Activated naive CD4-positive, alpha-beta T cell treated with anti-CD3 and anti-CD28 coated beads for 36 hours (primary cell): ENCODE measurements around the gene MDFIC. TPM values are rescaled to one million over a fixed set of nuclear protein-coding genes. Genes with fewer than 3 reads are reported as not detected.

Experiments
- CTCF ChIA-PET: fragments of 350-600 bp; sonication (Branson Sonifier 250); formaldehyde crosslinking; loops from one replicate; lab custom pipeline; 2021; ENCODE audit warnings: antibody characterized with exemption; lab: Charles Lee
- DNase-seq: peaks from one replicate; pipeline ENCODE4 v3.0.0-alpha.2; 2020
- H3K27ac Mint-ChIP-seq: one replicate; pipeline ENCODE4 v1.8.0; 2021; ENCODE audit warnings: mild to moderate bottlenecking, mixed read lengths
- H3K27me3 Mint-ChIP-seq: one replicate; pipeline ENCODE4 v1.8.0; 2021; ENCODE audit warnings: low read depth, mixed read lengths
- H3K36me3 Mint-ChIP-seq: one replicate; pipeline ENCODE4 v1.8.0; 2021; ENCODE audit warnings: low read depth, mixed read lengths
- H3K4me1 Mint-ChIP-seq: one replicate; pipeline ENCODE4 v1.8.0; 2021; ENCODE audit warnings: low read depth, mixed read lengths
- H3K4me3 Mint-ChIP-seq: one replicate; pipeline ENCODE4 v1.8.0; 2021; ENCODE audit warnings: mild to moderate bottlenecking, moderate library complexity, mixed read lengths
- H3K9me3 Mint-ChIP-seq: one replicate; pipeline ENCODE4 v1.8.0; 2021; ENCODE audit warnings: mixed read lengths
- intact Hi-C: fragments of 100-400 bp; cut with micrococcal nuclease; formaldehyde crosslinking; loops from one replicate; pipeline ENCODE4 v1.15.1; 2023
- total RNA-seq, 2 experiments: library from RNA; stranded (reverse); gene quantifications; one replicate each; pipeline ENCODE4 v1.2.3, GENCODE V29; 2021

Gene MDFIC
- total RNA-seq, 2 experiments from 2014 or later: 79.4 to 93.1 TPM

DNA sequence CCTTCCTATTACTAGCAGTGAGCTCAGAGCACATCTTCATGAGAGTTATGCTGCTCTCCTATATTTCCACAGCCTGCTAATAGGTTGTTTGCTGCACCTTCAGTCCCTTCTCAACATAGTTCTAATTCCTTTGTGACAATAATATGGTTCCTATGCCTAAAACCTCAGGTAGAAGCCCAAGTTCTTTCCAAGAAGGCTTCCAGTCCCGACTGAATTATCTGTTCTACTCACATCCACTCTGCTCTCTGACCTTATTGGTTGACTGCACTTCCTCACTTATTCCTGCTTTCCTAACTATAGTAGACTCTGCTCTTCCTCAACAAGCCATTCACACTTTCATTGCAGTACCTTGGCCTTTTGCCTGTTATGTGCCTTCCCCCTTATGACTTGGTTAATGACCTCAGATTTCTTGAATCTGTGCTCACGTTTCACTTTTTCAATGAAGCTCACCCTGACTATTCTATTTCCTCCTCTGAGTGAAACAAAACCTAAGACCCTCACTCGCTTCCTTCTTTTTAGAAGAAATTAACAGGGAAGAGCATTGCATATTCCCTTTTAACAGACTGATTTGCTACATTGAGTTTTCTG, 132.7 kb downstream of the MDFIC start:
- no peak overlapping the region for H3K4me3 Mint-ChIP-seq
- no peaks in the 10 kb centered on the region for H3K27me3 Mint-ChIP-seq
- no peaks in the 10 kb centered on the region for H3K9me3 Mint-ChIP-seq
- no peak overlapping the region for H3K27ac Mint-ChIP-seq
- CTCF ChIA-PET: no interaction called here
- intact Hi-C loops: no loop called here
- H3K36me3 Mint-ChIP-seq: no peaks in the 10 kb centered on the region
- no peaks in the 10 kb centered on the region for H3K4me1 Mint-ChIP-seq
- no peak for DNase-seq

DNA sequence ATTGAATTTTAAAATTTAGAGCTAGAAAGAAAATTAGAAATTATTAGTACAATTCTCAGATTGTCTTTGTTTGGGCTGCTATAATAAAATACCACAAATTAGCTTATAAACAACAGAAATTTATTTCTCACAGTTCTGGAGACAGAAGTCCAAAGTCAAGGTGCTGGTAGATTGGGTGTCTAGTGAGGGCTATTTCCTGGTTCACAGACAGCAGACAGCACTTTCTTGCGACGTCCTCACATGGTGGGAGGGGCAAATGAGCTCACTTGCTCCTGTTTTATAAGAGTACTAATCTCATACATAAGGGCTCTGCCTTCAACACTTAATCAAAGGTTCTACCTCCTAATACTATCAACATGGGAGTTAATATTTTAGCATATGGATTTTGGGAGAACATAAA, 134.1 kb downstream of the MDFIC start:
- H3K9me3 Mint-ChIP-seq: no peaks in the 10 kb centered on the region
- intact Hi-C loops: loop anchor here (2.0 kb wide), 1 partner anchor 15 kb away; no protein-coding TSS in a partner anchor
- no peak for DNase-seq
- H3K27me3 Mint-ChIP-seq: no peaks in the 10 kb centered on the region
- H3K27ac Mint-ChIP-seq: no peak overlapping the region
- CTCF ChIA-PET: interaction anchor here (0.7 to 0.8 kb wide), 2 partner anchors 12 to 72 kb away, joined by 3 read pairs; no protein-coding TSS in a partner anchor
- no peaks in the 10 kb centered on the region for H3K4me1 Mint-ChIP-seq
- H3K36me3 Mint-ChIP-seq: no peaks in the 10 kb centered on the region
- H3K4me3 Mint-ChIP-seq: no peak overlapping the region

DNA sequence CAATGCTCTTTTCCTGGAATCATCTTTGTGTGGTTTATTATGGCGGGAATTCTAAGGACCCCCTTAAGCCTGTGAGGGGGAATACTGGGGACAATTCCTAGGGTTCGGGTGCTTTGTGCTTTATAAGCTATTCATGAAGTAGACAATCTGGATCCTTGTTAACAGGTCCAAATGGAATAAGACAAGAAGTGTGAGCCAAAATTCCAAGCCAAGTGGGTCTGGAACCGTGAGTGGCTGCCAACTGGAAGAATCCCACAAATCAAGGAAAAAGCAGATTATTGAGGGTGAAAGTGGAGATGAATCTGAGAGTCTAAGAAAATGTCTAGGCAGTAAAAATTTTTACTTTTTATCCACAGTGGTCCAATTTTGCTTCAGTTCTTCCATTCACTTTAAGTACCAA, 136.8 kb downstream of the MDFIC start:
- no peak for DNase-seq
- intact Hi-C loops: no loop called here
- Mint-ChIP-seq H3K4me3 (no peak overlapping the region), H3K36me3 (no peaks in the 10 kb centered on the region), H3K9me3 (no peaks in the 10 kb centered on the region), H3K27me3 (no peaks in the 10 kb centered on the region), H3K27ac (no peak overlapping the region), H3K4me1 (no peaks in the 10 kb centered on the region)
- CTCF ChIA-PET: no interaction called here

DNA sequence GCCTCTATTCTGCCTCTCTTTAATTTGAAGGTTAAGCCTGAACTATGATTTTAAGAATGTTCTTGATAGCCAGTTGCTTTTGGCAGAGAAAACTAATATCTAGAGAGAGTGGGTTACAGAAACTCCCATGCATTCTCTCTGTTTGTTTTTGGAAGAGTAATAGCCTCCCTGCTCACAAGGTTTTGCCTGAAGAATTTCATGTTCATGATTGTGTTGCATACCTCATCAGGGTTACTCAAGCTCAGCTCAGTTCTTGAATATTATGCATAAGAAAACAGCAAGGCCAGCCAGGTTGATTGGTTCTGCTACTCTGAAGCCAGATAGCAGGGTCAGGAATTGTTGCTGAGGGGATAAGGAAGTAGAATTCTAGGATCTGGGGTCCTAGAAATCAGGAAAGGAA, 137.4 kb downstream of the MDFIC start:
- Mint-ChIP-seq H3K27me3 (no peaks in the 10 kb centered on the region), H3K4me3 (no peak overlapping the region), H3K36me3 (no peaks in the 10 kb centered on the region), H3K4me1 (no peaks in the 10 kb centered on the region), H3K27ac (no peak overlapping the region), H3K9me3 (no peaks in the 10 kb centered on the region)
- intact Hi-C loops: no loop called here
- CTCF ChIA-PET: no interaction called here
- DNase-seq: no peak

DNA sequence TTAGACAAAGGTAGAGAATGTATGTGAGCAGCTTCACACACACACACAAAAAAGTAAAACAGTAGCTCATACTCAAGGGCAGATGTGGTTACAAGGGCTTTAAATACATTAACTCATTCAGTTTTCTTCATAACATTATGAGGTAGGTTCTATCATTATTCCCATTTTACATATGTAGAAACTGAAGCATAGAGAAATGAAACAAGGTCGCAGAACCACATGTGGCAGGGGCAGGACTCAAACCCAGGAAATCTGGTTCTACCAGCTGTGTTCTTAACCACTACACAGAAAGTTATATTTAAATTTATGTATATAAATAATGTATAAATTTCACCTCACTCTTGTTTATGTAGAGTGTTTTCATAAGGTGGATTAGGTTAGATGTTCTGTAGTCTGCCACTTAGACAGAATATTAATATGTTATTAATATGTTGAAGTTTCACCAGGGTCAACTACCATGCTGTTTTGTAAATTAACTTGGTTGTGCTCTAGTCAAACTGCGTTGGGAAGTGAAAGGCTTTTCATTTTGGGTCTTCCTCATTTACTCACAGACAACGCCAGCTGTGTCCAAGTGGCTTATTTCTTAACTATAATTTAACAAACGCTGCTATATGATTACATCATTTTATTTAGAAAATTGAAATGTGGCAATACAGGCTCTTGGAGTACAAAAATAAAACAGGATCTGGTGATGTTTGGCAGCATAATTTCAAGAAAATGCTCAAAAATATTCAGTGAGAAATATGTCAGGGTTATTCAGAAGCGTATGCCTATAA, 138.4 kb downstream of the MDFIC start:
- no peak overlapping the region for H3K27ac Mint-ChIP-seq
- H3K27me3 Mint-ChIP-seq: no peaks in the 10 kb centered on the region
- intact Hi-C loops: no loop called here
- CTCF ChIA-PET: no interaction called here
- DNase-seq: no peak
- H3K9me3 Mint-ChIP-seq: no peaks in the 10 kb centered on the region
- H3K4me3 Mint-ChIP-seq: no peak overlapping the region
- H3K36me3 Mint-ChIP-seq: no peaks in the 10 kb centered on the region
- H3K4me1 Mint-ChIP-seq: no peaks in the 10 kb centered on the region

DNA sequence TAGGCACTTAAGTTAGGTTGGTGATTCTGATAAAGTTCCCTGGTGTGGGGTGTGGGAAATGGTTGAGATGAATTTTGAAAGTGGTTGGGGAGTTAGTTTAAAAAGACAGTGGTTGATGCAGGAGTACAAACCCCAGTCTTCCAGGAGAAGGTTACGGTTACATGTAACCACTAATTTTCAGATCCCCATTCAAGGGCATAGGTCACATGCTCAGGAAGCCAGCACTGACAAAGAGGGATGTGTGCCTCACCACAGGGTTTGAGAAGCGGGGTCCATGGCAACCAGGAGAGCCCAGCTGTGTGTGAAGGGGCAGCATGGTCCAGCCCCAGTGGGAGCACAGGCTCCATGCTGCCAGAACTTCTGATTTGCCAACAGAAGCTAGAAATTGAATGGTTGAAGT, 144.2 kb downstream of the MDFIC start:
- no peak overlapping the region for H3K27ac Mint-ChIP-seq
- intact Hi-C loops: no loop called here
- no peaks in the 10 kb centered on the region for H3K9me3 Mint-ChIP-seq
- no peak overlapping the region for H3K4me3 Mint-ChIP-seq
- H3K36me3 Mint-ChIP-seq: no peaks in the 10 kb centered on the region
- no peaks in the 10 kb centered on the region for H3K27me3 Mint-ChIP-seq
- CTCF ChIA-PET: no interaction called here
- peaks cover 8% of the 10 kb centered on the region for H3K4me1 Mint-ChIP-seq
- DNase-seq: no peak

DNA sequence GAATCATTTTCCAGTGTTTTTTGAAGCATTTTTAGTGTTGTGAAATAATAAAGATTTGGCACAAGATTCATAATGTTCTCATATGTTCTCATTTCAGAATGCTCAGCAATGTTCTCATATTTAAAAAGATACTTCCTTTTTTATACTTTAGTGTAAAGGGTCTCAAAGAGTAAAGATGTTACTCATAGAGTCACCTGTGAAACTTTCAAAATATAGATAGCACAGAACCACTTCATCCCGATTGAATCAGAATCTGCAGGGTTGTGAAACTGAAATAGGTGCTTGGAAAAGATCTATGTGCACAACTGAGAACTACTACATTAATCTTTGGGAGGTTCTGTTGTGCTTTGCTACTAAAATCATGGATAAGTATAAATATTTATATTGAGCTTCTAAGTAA, 144.7 kb downstream of the MDFIC start:
- Mint-ChIP-seq H3K27ac (no peak overlapping the region), H3K4me3 (no peak overlapping the region), H3K9me3 (no peaks in the 10 kb centered on the region), H3K36me3 (no peaks in the 10 kb centered on the region), H3K4me1 (peaks cover 8% of the 10 kb centered on the region), H3K27me3 (no peaks in the 10 kb centered on the region)
- CTCF ChIA-PET: no interaction called here
- intact Hi-C loops: no loop called here
- no peak for DNase-seq

DNA sequence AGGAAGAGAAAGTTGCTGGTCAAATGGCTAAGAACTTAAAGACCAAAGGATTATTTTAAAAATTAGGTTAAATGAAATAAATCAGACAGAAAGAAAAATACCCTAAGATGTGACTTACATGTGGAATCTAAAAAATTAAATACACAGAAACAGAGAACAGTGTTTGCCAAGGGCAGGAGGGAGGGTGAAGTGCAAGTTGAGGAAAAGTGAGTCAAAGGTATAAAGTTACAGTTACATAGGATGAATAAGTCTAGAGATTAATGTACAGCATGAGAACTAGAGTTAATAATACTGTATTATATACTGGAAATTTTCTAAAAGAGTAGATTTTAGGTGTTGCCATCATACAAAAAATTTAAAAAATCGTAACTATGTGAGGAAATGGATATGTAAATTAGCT, 146.3 kb downstream of the MDFIC start:
- CTCF ChIA-PET: no interaction called here
- intact Hi-C loops: no loop called here
- H3K4me1 Mint-ChIP-seq: peaks cover 8% of the 10 kb centered on the region
- H3K27ac Mint-ChIP-seq: no peak overlapping the region
- no peaks in the 10 kb centered on the region for H3K9me3 Mint-ChIP-seq
- H3K36me3 Mint-ChIP-seq: no peaks in the 10 kb centered on the region
- no peaks in the 10 kb centered on the region for H3K27me3 Mint-ChIP-seq
- no peak for DNase-seq
- no peak overlapping the region for H3K4me3 Mint-ChIP-seq
